ENCODE results near the gene TTYH2. TPM values are rescaled to one million over a fixed set of nuclear protein-coding genes. Genes with fewer than 3 reads are reported as not detected.

The TTYH2 gene
- total RNA-seq, 1 experiment from 2014 or later = 5.4 TPM

- TF ChIP-seq CTCF (IDR thresholded peaks at IDR 0.05; ENCODE audit: insufficient read depth in 1 of 2, low read depth in 1 of 2, low read length in 1 of 2, severe bottlenecking in 1 of 2, unreplicated experiment in 1 of 2) = no peak
- intact Hi-C loops (cut with micrococcal nuclease; ENCODE audit: unreplicated experiment) = loop anchor here (2.0 kb wide), 1 partner anchor 95 kb away; no protein-coding TSS in a partner anchor
- ChIA-PET POLR2A (no interaction called here), CTCF (interaction anchor here (0.7 kb wide), 1 partner anchor 9 kb away, joined by 3 read pairs; no protein-coding TSS in a partner anchor)
- H3K27me3 ChIP-seq (replicated peaks; ENCODE audit: control insufficient read depth, insufficient read depth, low read length) = peaks cover 1% of the 10 kb centered on the region; the same call in 1 of the 2 replicates
- Mint-ChIP-seq H3K4me1 (ENCODE audit: low read depth, unreplicated experiment) (peaks cover 21% of the 10 kb centered on the region), H3K9me3 (ENCODE audit: unreplicated experiment) (no peaks in the 10 kb centered on the region), H3K4me3 (ENCODE audit: unreplicated experiment) (no peak overlapping the region), H3K36me3 (ENCODE audit: insufficient read depth, unreplicated experiment) (peaks cover 45% of the 10 kb centered on the region), H3K27ac (ENCODE audit: unreplicated experiment) (no peak overlapping the region), H3K27me3 (ENCODE audit: insufficient read depth, unreplicated experiment) (peaks cover 19% of the 10 kb centered on the region)
- BruUV-seq (replicated peaks) = no TSS peak
- H3K4me1 ChIP-seq = peaks cover 16% of the 10 kb centered on the region
- DNase-seq = no peak
- peaks cover 3% of the 10 kb centered on the region; the same call in 1 of the 2 replicates for H3K36me3 ChIP-seq (ENCODE audit: control insufficient read depth, insufficient read depth, low read length)
- H3K4me3 ChIP-seq (ENCODE audit: low read depth, low read length) = no peak overlapping the region
- no peaks in the 10 kb centered on the region for H3K9me3 ChIP-seq
Measured at GRCh38 chr17:74201948-74202347, 11.4 kb upstream of the TTYH2 start.

- intact Hi-C loops (cut with micrococcal nuclease; ENCODE audit: unreplicated experiment) = loop anchor here (2.0 kb wide), 1 partner anchor 94 kb away; no protein-coding TSS in a partner anchor
- no peak for TF ChIP-seq CTCF (IDR thresholded peaks at IDR 0.05; ENCODE audit: insufficient read depth in 1 of 2, low read depth in 1 of 2, low read length in 1 of 2, severe bottlenecking in 1 of 2, unreplicated experiment in 1 of 2)
- BruUV-seq (replicated peaks) = no TSS peak
- no peak overlapping the region for H3K27ac Mint-ChIP-seq (ENCODE audit: unreplicated experiment)
- no peak for DNase-seq
- Histone ChIP-seq H3K9me3 (no peaks in the 10 kb centered on the region), H3K4me3 (ENCODE audit: low read depth, low read length) (no peak overlapping the region), H3K27me3 (replicated peaks; ENCODE audit: control insufficient read depth, insufficient read depth, low read length) (peaks cover 1% of the 10 kb centered on the region; the same call in 1 of the 2 replicates), H3K4me1 (peaks cover 16% of the 10 kb centered on the region), H3K36me3 (ENCODE audit: control insufficient read depth, insufficient read depth, low read length) (peaks cover 6% of the 10 kb centered on the region; the same call in 1 of the 2 replicates)
- peak overlapping the region; percentile 100 for H3K4me3 Mint-ChIP-seq (ENCODE audit: unreplicated experiment)
- H3K27me3 Mint-ChIP-seq (ENCODE audit: insufficient read depth, unreplicated experiment) = peaks cover 16% of the 10 kb centered on the region
- no peaks in the 10 kb centered on the region for H3K9me3 Mint-ChIP-seq (ENCODE audit: unreplicated experiment)
- peaks cover 54% of the 10 kb centered on the region for H3K36me3 Mint-ChIP-seq (ENCODE audit: insufficient read depth, unreplicated experiment)
- H3K4me1 Mint-ChIP-seq (ENCODE audit: low read depth, unreplicated experiment) = peaks cover 21% of the 10 kb centered on the region
- POLR2A ChIA-PET = interaction anchor here (0.6 to 1.5 kb wide), 5 partner anchors 10 to 1120 kb away, joined by 3 to 14 read pairs (median 5); partner anchors contain the start of gene TTYH2
- CTCF ChIA-PET = interaction anchor here (0.6 to 1.1 kb wide), 4 partner anchors 10 to 421 kb away, joined by 5 to 9 read pairs (median 6); partner anchors contain the start of gene CD300E
Measured at GRCh38 chr17:74202938-74203337, 10.4 kb upstream of the TTYH2 start.

- Mint-ChIP-seq H3K9me3 (ENCODE audit: unreplicated experiment) (no peaks in the 10 kb centered on the region), H3K36me3 (ENCODE audit: insufficient read depth, unreplicated experiment) (peaks cover 61% of the 10 kb centered on the region), H3K4me3 (ENCODE audit: unreplicated experiment) (peak within 1 kb of the TSS; percentile 100), H3K27ac (ENCODE audit: unreplicated experiment) (peak within 1 kb of the TSS; percentile 100), H3K27me3 (ENCODE audit: insufficient read depth, unreplicated experiment) (peaks cover 16% of the 10 kb centered on the region), H3K4me1 (ENCODE audit: low read depth, unreplicated experiment) (peaks cover 21% of the 10 kb centered on the region)
- DNase-seq = peak; percentile 96
- Histone ChIP-seq H3K4me3 (ENCODE audit: low read depth, low read length) (peak within 1 kb of the TSS; percentile 99), H3K27me3 (replicated peaks; ENCODE audit: control insufficient read depth, insufficient read depth, low read length) (peaks cover 1% of the 10 kb centered on the region; the same call in 1 of the 2 replicates), H3K9me3 (no peaks in the 10 kb centered on the region), H3K4me1 (peaks cover 16% of the 10 kb centered on the region), H3K36me3 (ENCODE audit: control insufficient read depth, insufficient read depth, low read length) (peaks cover 9% of the 10 kb centered on the region; the same call in 1 of the 2 replicates)
- TSS peak; percentile 64 for BruUV-seq (replicated peaks)
- intact Hi-C loops (cut with micrococcal nuclease; ENCODE audit: unreplicated experiment) = loop anchor here (2.0 kb wide), 1 partner anchor 93 kb away; no protein-coding TSS in a partner anchor
- CTCF ChIA-PET = interaction anchor here (0.5 to 1.1 kb wide), 6 partner anchors 11 to 1068 kb away, joined by 3 to 9 read pairs (median 6); partner anchors contain the start of gene CD300E
- POLR2A ChIA-PET = interaction anchor here (0.6 to 1.5 kb wide), 5 partner anchors 9 to 1120 kb away, joined by 3 to 14 read pairs (median 5); partner anchors contain the start of gene TTYH2
- peak; percentile 97 for TF ChIP-seq CTCF (IDR thresholded peaks at IDR 0.05; ENCODE audit: insufficient read depth in 1 of 2, low read depth in 1 of 2, low read length in 1 of 2, severe bottlenecking in 1 of 2, unreplicated experiment in 1 of 2)
Measured at GRCh38 chr17:74203439-74204240, 9.7 kb upstream of the TTYH2 start, which contains the start of gene RPL38. Gene RPL38, plus strand, starts transcription at chr17:74203678. Its CDS starts 278 bp downstream, at chr17:74203956.
